T-cell (primary cell): Measurements from ENCODE around the gene ERGIC1. TPM values are rescaled to one million over a fixed set of nuclear protein-coding genes. Genes with fewer than 3 reads are reported as not detected.
A peak's percentile ranks its signal among the peaks of the same experiment; 100 is the strongest.

Experiments
- ATAC-seq, 4 experiments: fragments of 200-7000 bp in 3 of 4; fragments of 150-1000 bp in 1 of 4; cut with Tn5 transposase; replicated peaks in 1 of 4; 1 replicate in 3 of 4; 2 replicates in 1 of 4; pipeline ENCODE4 v1.10.0; 2021; ENCODE audit warnings: moderate library complexity in 3 of 4, mild to moderate bottlenecking in 2 of 4, moderate number of reproducible peaks in 1 of 4
- CTCF ChIA-PET, 2 donors: fragments of 300-600 bp; sonication (Branson Sonifier 250); formaldehyde crosslinking; loops; one replicate each; lab custom pipeline; 2022; ENCODE audit warnings: antibody characterized with exemption in 2 of 2; lab: Charles Lee
- POLR2A ChIA-PET, 2 donors: fragments of 300-600 bp; sonication (Branson Sonifier 250); formaldehyde crosslinking; loops; one replicate each; lab custom pipeline; 2022; ENCODE audit warnings: antibody characterized with exemption in 2 of 2; lab: Charles Lee
- DNase-seq, 35 experiments: peaks; one replicate each; pipeline versions ENCODE4 v3.0.0 to v3.0.0-alpha.2; 2013 to 2023
- H3K27ac ChIP-seq: one replicate; pipeline ENCODE4 v1.5.1; 2013; ENCODE audit warnings: low read length
- H3K27me3 ChIP-seq, 2 experiments: replicated peaks in 1 of 2; 1 replicate in 1 of 2; 2 replicates in 1 of 2; pipeline versions ENCODE4 v1.6.1 to v1.7.0; 2013; ENCODE audit warnings: low read length in 1 of 2, mixed read lengths in 1 of 2; ENCODE audit not compliant: control insufficient read depth in 2 of 2, insufficient read depth in 2 of 2; ENCODE audit errors: extremely low read depth in 1 of 2
- H3K36me3 ChIP-seq, 2 donors: 1 replicate in 1 of 2; 2 replicates in 1 of 2; pipeline versions ENCODE4 v1.6.1 to v1.7.0; 2013; ENCODE audit warnings: low read length in 1 of 2; ENCODE audit not compliant: control insufficient read depth in 2 of 2, insufficient read depth in 1 of 2; ENCODE audit errors: extremely low read depth in 1 of 2
- H3K4me1 ChIP-seq, 2 experiments: 1 replicate in 1 of 2; 2 replicates in 1 of 2; pipeline versions ENCODE4 v1.6.1 to v1.7.0; 2013; ENCODE audit warnings: low read length in 2 of 2, mixed read lengths in 1 of 2; ENCODE audit not compliant: insufficient read depth in 2 of 2, control insufficient read depth in 1 of 2; ENCODE audit errors: extremely low read depth in 1 of 2
- H3K4me3 ChIP-seq, 2 donors: 1 replicate in 1 of 2; 2 replicates in 1 of 2; pipeline versions ENCODE4 v1.5.1 to v1.7.0; 2013; ENCODE audit warnings: mild to moderate bottlenecking in 2 of 2, low read length in 1 of 2, moderate library complexity in 1 of 2; ENCODE audit not compliant: control insufficient read depth in 1 of 2; ENCODE audit errors: extremely low read depth in 1 of 2
- H3K9me3 ChIP-seq: 2 replicates; pipeline ENCODE4 v1.7.0; 2013
- H3K27ac Mint-ChIP-seq, 2 donors: one replicate each; pipeline ENCODE4 v1.8.0; 2020 to 2021; ENCODE audit warnings: mild to moderate bottlenecking in 2 of 2, mixed read lengths in 2 of 2
- H3K27me3 Mint-ChIP-seq, 2 donors: one replicate each; pipeline ENCODE4 v1.8.0; 2021 to 2022; ENCODE audit warnings: mixed read lengths in 2 of 2
- H3K36me3 Mint-ChIP-seq: one replicate; pipeline ENCODE4 v1.8.0; 2021; ENCODE audit warnings: mixed read lengths
- H3K4me1 Mint-ChIP-seq, 3 donors: one replicate each; pipeline ENCODE4 v1.8.0; 2020 to 2022; ENCODE audit warnings: mixed read lengths in 3 of 3, mild to moderate bottlenecking in 1 of 3
- H3K4me3 Mint-ChIP-seq, 3 donors: one replicate each; pipeline ENCODE4 v1.8.0; 2020 to 2022; ENCODE audit warnings: mild to moderate bottlenecking in 3 of 3, mixed read lengths in 3 of 3, moderate library complexity in 3 of 3
- H3K9me3 Mint-ChIP-seq, 3 donors: one replicate each; pipeline ENCODE4 v1.8.0; 2020 to 2022; ENCODE audit warnings: mixed read lengths in 3 of 3
- WGBS: methylation state at CpG from one replicate; pipeline ENCODE4 v1.1.5; 2013; ENCODE audit warnings: missing lambda C conversion rate; ENCODE audit not compliant: insufficient coverage; 5-methylcytosine and 5-hydroxymethylcytosine counted together
- total RNA-seq, 35 experiments: library from RNA in 6 of 35; stranded (reverse) in 6 of 35; fragments of 120-200 nt in 1 of 35; gene quantifications; one replicate each; pipeline versions ENCODE4 v1.2.1 to v1.2.4 and lab custom pipeline; 2013 to 2026

Gene ERGIC1
- total RNA-seq, 5 donors from 2014 or later (not counting 1 experiment from before 2014, with no cell fraction given), result 45.5 to 67.7 (median 46.8) TPM

DNA sequence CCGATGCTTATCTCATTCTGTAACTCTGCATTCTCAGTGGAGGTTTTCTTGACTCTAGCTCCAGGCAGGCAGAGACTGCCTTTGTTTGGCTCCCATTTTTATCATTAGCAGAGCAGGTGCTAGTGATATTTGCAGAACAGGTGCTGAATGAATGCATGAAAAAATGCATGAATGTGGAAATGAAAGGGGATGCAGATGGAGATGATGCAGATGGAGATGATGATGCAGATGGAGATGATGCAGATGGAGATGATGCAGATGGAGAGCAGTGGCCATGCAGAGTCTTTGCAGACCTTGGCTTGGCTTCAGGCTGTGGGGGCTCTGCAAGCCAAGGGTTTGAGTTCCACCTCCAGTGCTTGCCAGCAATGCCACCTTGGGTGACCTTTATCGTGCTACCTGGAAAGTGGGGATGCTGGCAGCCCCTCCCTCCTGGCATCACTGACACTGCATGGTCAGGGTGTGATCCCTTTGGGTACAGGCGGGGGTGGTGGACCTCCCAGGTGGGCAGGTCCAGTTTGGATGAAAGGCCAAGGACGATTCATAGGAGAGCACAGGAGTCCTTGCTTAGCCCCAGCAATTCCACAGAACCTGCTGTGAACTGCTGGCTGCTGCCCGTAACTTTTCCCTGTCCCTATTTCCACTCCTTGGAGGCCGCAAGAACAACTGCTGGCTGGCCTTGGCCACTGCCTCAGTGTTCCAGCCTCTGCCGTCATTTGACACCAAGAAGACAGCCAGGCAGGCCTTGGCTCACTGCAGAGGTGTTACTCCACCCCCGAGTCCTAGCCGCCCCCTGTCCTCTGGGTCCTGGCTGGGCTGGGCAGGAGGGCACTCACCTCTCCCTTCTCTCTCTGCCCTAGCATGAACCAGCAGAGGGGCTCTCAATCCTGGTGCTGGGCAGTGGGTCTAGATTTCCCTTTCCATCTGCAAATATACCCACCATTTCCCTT, 33.0 kb downstream of the ERGIC1 start:
- Histone ChIP-seq H3K36me3 (no peaks in the 10 kb centered on the region), H3K4me3 (no peak overlapping the region), H3K4me1 (peaks cover 0 to 9% of the 10 kb centered on the region in 2 experiments), H3K27ac (no peak overlapping the region), H3K27me3 (no peaks in the 10 kb centered on the region), H3K9me3 (no peaks in the 10 kb centered on the region)
- no peak overlapping the region for H3K27ac Mint-ChIP-seq
- peaks cover 31 to 35% (median 34%) of the 10 kb centered on the region in 3 donors for H3K4me1 Mint-ChIP-seq
- no peak for ATAC-seq
- no peak overlapping the region for H3K4me3 Mint-ChIP-seq
- H3K27me3 Mint-ChIP-seq, result no peaks in the 10 kb centered on the region
- ChIA-PET CTCF (interaction anchor here in 1 of 2 donors (1.0 kb wide), 1 partner anchor 150 kb away, joined by 3 read pairs; no protein-coding TSS in a partner anchor), POLR2A (no interaction called here)
- H3K36me3 Mint-ChIP-seq, result peaks cover 5% of the 10 kb centered on the region
- no peak for DNase-seq
- WGBS, result 100% methylated on average over 6 of the region's 9 CpGs
- no peaks in the 10 kb centered on the region for H3K9me3 Mint-ChIP-seq

DNA sequence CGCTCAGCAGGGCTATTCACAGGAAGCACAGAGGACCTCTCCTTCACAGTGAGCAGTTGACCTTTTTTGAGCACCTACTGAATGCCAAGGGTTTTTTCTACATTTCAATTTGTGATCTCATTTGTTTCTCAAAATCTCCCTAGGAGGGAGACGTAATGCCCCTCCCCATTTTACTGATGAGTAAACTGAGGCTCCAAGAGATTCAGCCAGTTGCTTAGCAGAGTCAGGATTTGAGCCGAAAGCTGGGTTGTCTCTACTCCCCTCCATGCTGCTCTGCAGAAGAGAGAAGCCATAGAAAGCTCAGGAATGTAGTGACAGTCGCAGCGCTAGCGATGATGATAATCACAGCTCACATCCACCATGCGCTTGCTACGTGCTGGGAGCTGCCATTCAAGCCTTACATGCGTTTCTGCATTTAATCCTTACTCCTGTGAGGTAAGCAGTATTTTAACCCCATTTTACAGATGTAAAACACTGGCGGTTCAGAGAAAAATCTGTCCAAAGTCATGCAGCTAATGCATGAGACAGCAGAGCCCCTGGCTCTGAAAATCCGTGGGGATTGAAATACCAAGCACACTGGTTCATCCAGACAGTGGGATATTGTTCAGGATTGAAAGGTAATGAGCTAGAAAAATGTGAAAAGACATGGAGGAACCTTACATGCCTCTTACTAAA, 33.8 kb downstream of the ERGIC1 start:
- peaks cover 0 to 5% of the 10 kb centered on the region in 2 experiments for H3K4me1 ChIP-seq
- no peak overlapping the region for H3K4me3 ChIP-seq
- no peaks in the 10 kb centered on the region for H3K36me3 ChIP-seq
- no peak overlapping the region for H3K27ac ChIP-seq
- ChIA-PET POLR2A (no interaction called here), CTCF (no interaction called here)
- no peaks in the 10 kb centered on the region for H3K27me3 Mint-ChIP-seq
- H3K27me3 ChIP-seq, result no peaks in the 10 kb centered on the region
- WGBS, result 76% methylated on average over 4 of the region's 11 CpGs
- DNase-seq (no peak), ATAC-seq (no peak)
- H3K9me3 ChIP-seq, result no peaks in the 10 kb centered on the region
- H3K4me1 Mint-ChIP-seq, result peaks cover 25 to 30% (median 27%) of the 10 kb centered on the region in 3 donors
- H3K36me3 Mint-ChIP-seq, result peaks cover 5% of the 10 kb centered on the region
- no peak overlapping the region for H3K27ac Mint-ChIP-seq
- no peak overlapping the region for H3K4me3 Mint-ChIP-seq
- no peaks in the 10 kb centered on the region for H3K9me3 Mint-ChIP-seq

DNA sequence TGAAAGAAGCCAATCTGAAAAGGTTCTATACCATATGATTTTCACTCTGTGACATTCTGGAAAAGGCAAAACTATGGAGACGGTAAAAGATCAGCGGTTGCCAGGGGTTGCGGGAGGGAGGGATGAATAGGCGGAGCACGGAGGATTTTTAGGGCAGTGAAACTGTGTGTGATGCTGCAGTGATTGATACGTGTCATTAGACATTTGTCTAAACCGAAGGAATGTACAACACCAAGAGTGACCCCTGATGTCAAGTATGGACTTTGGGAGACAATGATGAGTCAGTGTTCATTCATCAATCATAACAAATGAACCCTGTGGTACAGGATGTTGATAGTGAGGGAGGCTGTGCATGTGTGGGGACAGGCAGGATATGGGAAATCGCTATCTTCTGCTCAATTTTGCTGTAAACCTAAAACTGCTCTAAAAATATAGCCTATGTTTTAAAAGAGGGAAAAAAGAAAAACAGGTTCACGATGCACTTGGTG, 34.4 kb downstream of the ERGIC1 start:
- POLR2A ChIA-PET, result no interaction called here
- Histone ChIP-seq H3K4me3 (no peak overlapping the region), H3K27ac (no peak overlapping the region)

DNA sequence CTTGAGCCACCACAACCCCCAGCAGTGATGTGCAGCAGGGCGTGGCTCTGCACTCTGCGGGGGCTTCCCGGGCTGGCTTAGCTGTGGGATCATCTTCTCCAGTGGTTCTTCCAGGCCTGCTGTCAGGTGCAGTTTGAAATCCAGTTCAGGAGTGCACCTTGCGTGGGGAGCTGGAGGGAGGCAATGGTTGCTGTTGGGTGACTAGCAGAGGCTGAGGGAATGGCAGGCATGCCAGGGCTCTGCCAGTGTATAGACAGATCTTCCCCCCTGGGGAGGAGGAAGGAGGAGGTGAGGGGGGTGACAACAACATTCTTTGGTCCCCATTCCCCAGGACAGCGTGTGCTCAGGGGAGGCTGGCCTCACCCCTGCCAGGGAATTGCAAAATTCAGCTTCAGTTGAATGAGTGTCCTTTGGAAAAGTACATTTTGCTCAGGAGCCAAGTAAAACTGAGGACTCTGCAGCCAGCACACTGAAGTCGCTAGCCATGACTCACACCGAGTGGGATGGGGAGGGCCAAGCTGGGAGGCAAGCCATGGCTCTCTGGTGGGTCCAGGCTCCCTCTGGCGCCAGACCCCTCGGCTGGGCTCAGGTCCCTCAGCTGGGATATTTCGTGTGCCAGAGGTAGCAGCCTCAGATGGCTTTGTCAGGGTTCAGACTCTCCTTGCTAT, 35.0 kb downstream of the ERGIC1 start:
- CTCF ChIA-PET, result no interaction called here
- WGBS, result 86% methylated on average over 9 of the region's 10 CpGs
- H3K27ac Mint-ChIP-seq, result no peak overlapping the region

More for the DNA sequence above, 34.4 kb downstream of the ERGIC1 start:
- no peak overlapping the region for H3K27ac Mint-ChIP-seq
- WGBS, result 86% methylated on average over 4 of the region's 9 CpGs
- peaks cover 4% of the 10 kb centered on the region for H3K36me3 Mint-ChIP-seq
- ATAC-seq, result peak in 1 of 4 experiments; percentile 38
- H3K36me3 ChIP-seq, result no peaks in the 10 kb centered on the region
- peaks cover 0 to 5% of the 10 kb centered on the region in 2 experiments for H3K4me1 ChIP-seq
- no peaks in the 10 kb centered on the region for H3K9me3 ChIP-seq
- no peak for DNase-seq
- peaks cover 26 to 32% (median 28%) of the 10 kb centered on the region in 3 donors for H3K4me1 Mint-ChIP-seq
- CTCF ChIA-PET, result no interaction called here
- no peak overlapping the region for H3K4me3 Mint-ChIP-seq
- no peaks in the 10 kb centered on the region for H3K27me3 Mint-ChIP-seq
- no peaks in the 10 kb centered on the region for H3K27me3 ChIP-seq
- H3K9me3 Mint-ChIP-seq, result no peaks in the 10 kb centered on the region

DNA sequence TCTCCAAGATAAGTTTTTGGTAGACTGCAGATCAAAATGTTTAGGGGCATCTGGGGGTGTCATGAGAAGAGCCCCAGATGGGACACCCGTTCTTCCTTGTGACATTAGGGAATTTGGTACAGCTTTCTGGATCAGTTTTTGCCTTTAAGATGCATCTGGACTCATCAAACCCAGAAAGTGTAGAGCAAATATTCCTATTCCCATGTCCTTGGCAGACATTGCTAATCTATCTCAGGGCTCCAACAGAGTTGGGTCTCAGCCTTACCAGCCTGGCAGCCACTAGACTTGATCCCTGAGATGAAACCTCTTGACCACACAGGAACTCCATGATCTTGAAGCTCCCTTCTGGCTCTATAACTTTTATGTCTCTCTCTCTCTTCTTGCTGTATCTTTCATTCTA, 35.6 kb downstream of the ERGIC1 start:
- Histone ChIP-seq H3K27me3 (no peaks in the 10 kb centered on the region), H3K36me3 (no peaks in the 10 kb centered on the region), H3K9me3 (no peaks in the 10 kb centered on the region), H3K4me1 (peaks cover 0 to 5% of the 10 kb centered on the region in 2 experiments), H3K27ac (no peak overlapping the region), H3K4me3 (no peak overlapping the region)
- H3K4me1 Mint-ChIP-seq, result peaks cover 30 to 36% (median 34%) of the 10 kb centered on the region in 3 donors
- no peaks in the 10 kb centered on the region for H3K9me3 Mint-ChIP-seq
- H3K36me3 Mint-ChIP-seq, result no peaks in the 10 kb centered on the region
- H3K4me3 Mint-ChIP-seq, result no peak overlapping the region
- CTCF ChIA-PET, result no interaction called here
- no peaks in the 10 kb centered on the region for H3K27me3 Mint-ChIP-seq
- POLR2A ChIA-PET, result no interaction called here
- no peak overlapping the region for H3K27ac Mint-ChIP-seq
- ATAC-seq, result no peak
- no CpG with 5 or more reads among the region's 1 CpG for WGBS
- DNase-seq, result no peak

More for the DNA sequence above, 35.0 kb downstream of the ERGIC1 start:
- no peak overlapping the region for H3K4me3 Mint-ChIP-seq
- no peaks in the 10 kb centered on the region for H3K36me3 Mint-ChIP-seq
- H3K4me1 Mint-ChIP-seq, result peaks cover 28 to 32% (median 32%) of the 10 kb centered on the region in 3 donors
- no peaks in the 10 kb centered on the region for H3K27me3 Mint-ChIP-seq
- ATAC-seq (no peak), DNase-seq (no peak)
- Histone ChIP-seq H3K4me3 (no peak overlapping the region), H3K27ac (no peak overlapping the region), H3K4me1 (peaks cover 0 to 5% of the 10 kb centered on the region in 2 experiments), H3K36me3 (no peaks in the 10 kb centered on the region), H3K9me3 (no peaks in the 10 kb centered on the region), H3K27me3 (no peaks in the 10 kb centered on the region)
- H3K9me3 Mint-ChIP-seq, result no peaks in the 10 kb centered on the region
- POLR2A ChIA-PET, result no interaction called here

DNA sequence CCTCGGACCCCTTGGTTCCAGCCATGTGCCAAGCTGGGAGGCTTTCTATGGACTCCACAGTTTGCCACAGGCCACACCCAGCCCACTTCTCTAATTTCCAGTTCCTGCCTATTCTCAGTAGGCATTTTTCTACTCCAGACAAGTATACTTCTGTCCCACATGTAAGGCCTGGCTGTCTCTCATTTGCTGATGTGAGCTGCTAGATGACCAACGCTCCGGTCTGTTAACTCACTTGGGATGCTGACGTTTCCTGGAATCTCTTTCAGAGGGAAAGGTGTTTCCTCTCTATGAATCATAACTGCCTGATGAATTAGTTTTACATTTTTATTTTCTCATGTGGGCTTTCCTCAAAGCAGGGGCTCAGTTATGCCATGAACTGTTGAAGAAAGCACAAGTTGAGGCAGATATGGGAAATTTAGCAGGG, 36.3 kb downstream of the ERGIC1 start:
- 94% methylated on average over 1 of the region's 4 CpGs for WGBS
- H3K4me1 ChIP-seq, result peaks cover 0 to 5% of the 10 kb centered on the region in 2 experiments
- ATAC-seq, result no peak
- CTCF ChIA-PET, result no interaction called here
- no peak overlapping the region for H3K4me3 Mint-ChIP-seq
- H3K4me1 Mint-ChIP-seq, result peaks cover 35 to 38% (median 36%) of the 10 kb centered on the region in 3 donors
- H3K27ac ChIP-seq, result no peak overlapping the region
- H3K9me3 Mint-ChIP-seq, result no peaks in the 10 kb centered on the region
- no peaks in the 10 kb centered on the region for H3K27me3 Mint-ChIP-seq
- H3K9me3 ChIP-seq, result no peaks in the 10 kb centered on the region
- no peaks in the 10 kb centered on the region for H3K27me3 ChIP-seq
- DNase-seq, result no peak
- no peaks in the 10 kb centered on the region for H3K36me3 ChIP-seq
- POLR2A ChIA-PET, result interaction anchor here in 1 of 2 donors (0.5 kb wide), 1 partner anchor 64 kb away, joined by 5 read pairs; no protein-coding TSS in a partner anchor
- H3K27ac Mint-ChIP-seq, result no peak overlapping the region
- no peaks in the 10 kb centered on the region for H3K36me3 Mint-ChIP-seq
- H3K4me3 ChIP-seq, result no peak overlapping the region
